Ureter (tissue), 1 donor: ENCODE data around the gene EDAR. TPM values are rescaled to one million over a fixed set of nuclear protein-coding genes. Genes with fewer than 3 reads are reported as not detected.
A peak's percentile ranks its signal among the peaks of the same experiment; 100 is the strongest.

Experiments
- DNase-seq: peaks from one replicate; pipeline ENCODE4 v3.0.0-alpha.2; 2020; ENCODE audit warnings: low spot score
- total RNA-seq: library from RNA; stranded (reverse); gene quantifications from one replicate; pipeline ENCODE4 v1.2.4, GENCODE V29; 2023
- donor health status: DM: yes; HTN: yes; CAD: no.

EDAR gene
- total RNA-seq, 1 donor from 2014 or later: 0.96 TPM

GRCh38 chr2:108908713-108909070 lies 80.3 kb downstream of the EDAR start:
- peak; percentile 4 for DNase-seq

DNA sequence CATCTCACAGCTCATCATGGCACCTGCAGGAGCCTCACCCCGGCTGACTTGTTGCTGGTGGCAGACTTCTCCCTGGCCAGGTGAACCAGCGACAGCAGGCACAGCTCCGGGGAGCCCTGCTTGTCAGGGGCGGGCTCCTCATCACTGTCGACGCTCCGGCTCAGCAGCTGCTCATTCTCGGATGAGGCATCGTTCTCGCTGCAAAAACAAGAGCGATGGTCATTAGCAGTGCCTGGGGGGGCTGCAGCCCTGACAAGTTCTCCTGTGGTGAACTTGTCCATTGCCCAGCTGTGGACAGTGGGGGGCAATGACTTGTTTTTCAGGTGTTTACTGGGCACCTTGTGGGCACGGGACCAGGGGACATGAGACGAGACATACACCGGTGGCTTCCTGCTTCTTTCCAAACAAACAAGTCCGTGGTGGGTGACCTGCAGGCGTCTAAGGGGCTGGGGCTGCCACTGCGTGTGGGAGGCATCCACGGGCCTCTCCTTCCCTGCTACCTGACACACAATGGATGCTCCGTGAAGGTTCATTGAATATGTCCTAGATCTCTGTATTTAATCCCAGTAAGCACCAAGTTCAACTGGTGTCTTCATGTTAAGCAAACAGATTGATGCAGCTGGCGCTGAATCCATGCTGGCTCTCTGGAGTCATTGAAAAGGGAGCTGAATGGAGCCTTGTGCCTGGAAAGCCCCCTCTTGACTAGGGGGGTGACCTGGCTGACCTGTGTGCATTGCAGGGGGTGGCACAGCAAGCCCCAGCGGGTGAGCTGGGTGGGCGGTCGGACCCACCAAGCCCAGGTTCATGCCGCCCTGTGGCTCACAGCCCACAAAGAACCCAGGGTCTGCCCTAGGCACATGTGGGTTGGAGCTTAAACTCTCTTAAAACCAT lies 81.0 kb downstream of the EDAR start:
- peak; percentile 31 for DNase-seq

DNA sequence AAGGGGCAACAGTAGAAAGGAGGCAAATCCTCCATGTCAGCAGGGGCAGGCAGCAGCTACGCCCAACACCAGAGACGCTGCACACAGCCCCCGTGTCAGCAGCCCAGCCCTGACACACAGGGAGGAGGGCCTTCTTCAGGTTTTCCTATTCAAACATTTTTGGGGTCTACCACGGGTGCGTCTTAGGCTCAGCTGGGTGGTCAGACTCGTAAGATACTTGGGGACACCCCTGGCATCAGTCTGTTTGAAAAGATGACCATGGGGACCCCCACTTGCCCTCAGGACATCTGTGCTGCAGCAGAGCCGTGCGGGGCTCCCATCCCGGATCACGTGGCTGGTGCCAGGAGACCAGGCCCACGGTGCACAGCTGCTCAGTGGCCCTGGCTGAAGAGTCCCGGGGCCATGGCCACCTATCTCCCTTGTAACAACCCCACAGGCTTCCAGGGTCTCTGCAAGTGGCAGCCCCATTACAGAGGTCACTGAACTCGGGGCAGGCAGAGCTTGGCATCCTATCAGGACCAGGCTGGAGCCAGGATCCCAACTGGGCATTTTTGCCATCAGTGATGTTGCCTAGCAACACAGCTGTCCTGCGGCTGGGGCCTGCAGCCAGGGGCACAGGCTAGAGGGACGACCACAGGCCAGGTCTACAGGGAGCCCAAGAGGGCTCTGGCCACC lies 82.5 kb downstream of the EDAR start:
- no peak for DNase-seq

- no peak for DNase-seq
These were observed 83.1 kb downstream of the EDAR start for GRCh38 chr2:108905906-108906305.

GRCh38 chr2:108905176-108905575 lies 83.8 kb downstream of the EDAR start:
- no peak for DNase-seq

- no peak for DNase-seq
These were observed 84.3 kb downstream of the EDAR start for GRCh38 chr2:108904680-108905079.

DNA sequence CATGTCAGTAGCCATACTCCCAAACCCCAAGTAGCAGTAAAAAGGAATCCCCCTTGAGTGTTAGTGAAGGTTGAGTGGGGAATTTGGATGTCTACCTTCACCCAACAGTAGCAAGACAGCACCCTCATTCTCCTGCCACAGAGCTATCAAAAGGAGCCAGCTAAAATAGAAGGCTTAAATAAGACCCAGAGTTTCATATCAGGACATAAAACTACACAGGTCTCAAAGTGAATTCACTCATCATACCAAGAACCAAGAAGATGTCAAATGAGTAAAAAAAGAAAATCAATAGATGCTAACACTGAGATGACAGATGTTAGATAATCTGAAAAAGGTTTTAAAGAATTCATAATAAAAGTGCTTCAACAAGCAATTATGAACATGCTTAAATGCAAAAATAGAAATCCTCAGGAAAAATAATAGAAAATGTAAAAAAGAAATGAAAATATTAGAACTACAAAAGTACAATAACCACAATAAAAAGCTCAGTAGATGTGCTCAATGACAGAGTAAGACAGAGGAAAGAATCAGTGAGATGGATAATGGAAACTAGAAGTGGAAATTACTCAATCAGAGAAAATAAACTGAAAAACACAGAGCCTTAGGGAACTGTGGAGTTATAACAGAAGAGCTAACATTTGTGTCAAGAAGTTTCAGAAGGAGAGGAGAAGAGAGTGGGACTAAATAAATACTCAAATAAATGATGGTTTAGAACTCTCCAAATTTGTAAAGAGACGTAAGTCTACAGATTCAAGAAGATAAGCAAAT lies 90.5 kb downstream of the EDAR start:
- no peak for DNase-seq

GRCh38 chr2:108896741-108897140 lies 92.3 kb downstream of the EDAR start:
- DNase-seq: no peak

DNA sequence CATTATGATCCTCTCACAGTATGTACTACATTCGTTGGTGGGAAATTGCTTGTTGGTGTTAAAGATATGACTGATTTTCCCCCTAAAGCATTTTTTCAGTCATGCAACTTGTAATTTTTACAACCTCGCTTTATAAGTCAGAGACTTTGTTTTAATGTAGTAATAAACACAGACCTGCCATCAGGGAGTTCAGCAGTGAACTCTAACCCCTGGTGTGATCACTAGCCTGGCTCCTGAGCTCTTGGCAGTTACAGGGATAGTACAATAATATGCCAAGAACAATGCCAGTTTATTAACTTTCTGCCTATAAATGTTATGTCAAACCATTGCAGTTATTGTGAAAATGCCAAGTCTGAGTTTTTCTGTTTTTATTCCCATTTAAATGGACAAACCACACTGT lies 93.8 kb downstream of the EDAR start:
- DNase-seq: no peak

- DNase-seq: no peak
These were observed 94.3 kb downstream of the EDAR start for GRCh38 chr2:108894766-108895165.

- DNase-seq: no peak
These were observed 95.7 kb downstream of the EDAR start for GRCh38 chr2:108893277-108893676.

- DNase-seq: no peak
These were observed 99.1 kb downstream of the EDAR start for GRCh38 chr2:108889907-108890306.

DNA sequence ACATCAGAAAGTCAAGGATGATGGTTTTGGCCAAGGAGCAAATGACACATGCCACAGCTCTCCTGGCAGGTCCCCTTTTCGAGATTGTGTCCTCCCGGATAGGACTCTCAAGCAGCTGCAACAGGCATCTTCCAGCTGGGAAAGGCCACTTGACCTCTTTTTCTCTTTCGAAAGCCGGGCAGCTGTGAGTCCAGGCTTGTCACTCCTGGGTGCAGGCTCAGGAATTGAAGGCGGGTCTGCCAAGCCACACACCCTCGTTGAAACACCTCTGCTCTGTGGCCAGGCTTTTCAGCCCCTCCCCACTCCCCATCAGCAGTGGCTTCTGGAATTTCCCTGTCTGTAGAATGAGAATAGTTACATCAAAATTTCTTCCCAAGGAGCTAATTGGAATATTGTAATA lies 104.4 kb downstream of the EDAR start:
- no peak for DNase-seq

DNA sequence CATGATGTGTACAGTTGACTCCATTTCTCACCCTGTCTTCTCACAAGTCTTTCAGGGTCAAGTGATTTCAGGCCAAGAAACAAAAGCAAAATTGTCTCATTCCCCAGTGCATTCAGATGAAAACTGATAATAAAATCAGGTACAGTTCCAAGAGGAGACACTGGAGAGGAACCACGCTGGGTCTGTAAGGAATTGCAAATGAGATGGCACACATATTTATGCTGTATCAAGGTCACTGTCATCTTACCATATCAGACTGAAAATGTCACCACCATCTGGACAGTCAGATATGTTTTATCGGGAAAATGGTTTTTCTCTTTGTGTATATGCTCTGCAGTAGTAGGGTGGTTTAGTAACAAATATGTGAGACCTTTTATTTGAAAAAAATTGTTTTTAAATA lies 110.7 kb downstream of the EDAR start:
- no peak for DNase-seq

- DNase-seq: no peak
These were observed 111.5 kb downstream of the EDAR start for GRCh38 chr2:108877506-108877905.

GRCh38 chr2:108870069-108870644 lies 118.9 kb downstream of the EDAR start:
- DNase-seq: no peak

DNA sequence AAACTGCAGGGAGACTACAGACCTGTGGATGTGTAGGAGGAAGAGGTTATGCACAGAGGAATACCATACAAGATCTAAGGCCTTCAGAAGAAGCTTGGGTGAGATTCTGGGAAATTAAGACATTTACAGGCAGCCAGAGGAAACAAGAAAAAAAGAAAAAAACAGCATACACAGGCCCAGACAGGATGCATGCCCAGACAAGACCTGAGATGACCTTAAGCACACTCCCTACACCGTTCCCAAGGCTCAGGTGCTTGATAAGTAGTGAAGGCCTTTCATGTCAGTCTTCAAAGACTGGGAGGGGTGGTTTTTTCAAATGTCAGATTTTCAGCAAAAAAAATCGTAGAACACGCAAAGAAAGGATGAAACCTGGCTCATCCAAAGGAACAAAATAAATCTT lies 119.5 kb downstream of the EDAR start:
- DNase-seq: no peak

- DNase-seq: no peak
These were observed 120.1 kb downstream of the EDAR start for GRCh38 chr2:108868911-108869310.

- no peak for DNase-seq
These were observed 123.0 kb downstream of the EDAR start for GRCh38 chr2:108866041-108866440.

DNA sequence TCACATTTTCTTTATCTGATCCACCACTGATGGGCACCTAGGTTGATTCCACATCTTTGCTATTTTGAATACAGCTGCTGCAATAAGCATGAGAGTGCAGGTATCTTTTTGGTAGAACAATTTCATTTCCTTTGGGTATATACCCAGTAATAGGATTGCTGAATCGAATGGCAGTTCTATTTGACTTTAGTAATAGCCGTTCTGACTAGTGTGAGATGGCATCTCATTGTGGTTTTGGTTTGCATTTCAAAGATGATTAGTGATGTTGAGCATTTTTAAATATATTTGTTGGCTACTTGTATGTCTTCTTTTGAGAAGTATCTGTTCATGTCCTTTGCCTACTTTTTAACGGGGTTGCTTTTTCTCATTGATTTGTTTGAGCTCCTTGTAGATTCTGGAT lies 130.1 kb downstream of the EDAR start:
- DNase-seq: no peak

GRCh38 chr2:108855194-108855593 lies 133.8 kb downstream of the EDAR start:
- DNase-seq: no peak

GRCh38 chr2:108854484-108854883 lies 134.5 kb downstream of the EDAR start:
- no peak for DNase-seq
